ENCODE results near the gene MRPS10.
A peak's percentile ranks its signal among the peaks of the same experiment; 100 is the strongest.
"Not testable (repeated sequence)": the region's sequence is repeated elsewhere in the genome, so short reads cannot be mapped to it uniquely, and the experiment has no call there.

The MRPS10 gene

GRCh38 chr6:42225419-42225818, 7.8 kb upstream of the MRPS10 start:
- DNase-seq (ENCODE audit: low read depth): no peak
- TF ChIP-seq CTCF (IDR thresholded peaks at IDR 0.05; ENCODE audit: low read length, missing control alignments): no peak
- H3K4me3 ChIP-seq (replicated peaks; ENCODE audit: low read depth, low read length): no peak overlapping the region

GRCh38 chr6:42225029-42225339, 7.3 kb upstream of the MRPS10 start:
- no peak for TF ChIP-seq CTCF (IDR thresholded peaks at IDR 0.05; ENCODE audit: low read length, missing control alignments)
- no peak for DNase-seq (ENCODE audit: low read depth)
- H3K4me3 ChIP-seq (replicated peaks; ENCODE audit: low read depth, low read length): no peak overlapping the region

- peak; percentile 65 for DNase-seq (ENCODE audit: low read depth)
- H3K4me3 ChIP-seq (replicated peaks; ENCODE audit: low read depth, low read length): no peak overlapping the region
- TF ChIP-seq CTCF (IDR thresholded peaks at IDR 0.05; ENCODE audit: low read length, missing control alignments): no peak
Measured at GRCh38 chr6:42224222-42225028, 6.8 kb upstream of the MRPS10 start.

GRCh38 chr6:42222448-42222847, 4.8 kb upstream of the MRPS10 start:
- no peak for DNase-seq (ENCODE audit: low read depth)
- H3K4me3 ChIP-seq (replicated peaks; ENCODE audit: low read depth, low read length): no peak overlapping the region
- no peak for TF ChIP-seq CTCF (IDR thresholded peaks at IDR 0.05; ENCODE audit: low read length, missing control alignments)

- TF ChIP-seq CTCF (IDR thresholded peaks at IDR 0.05; ENCODE audit: low read length, missing control alignments): no peak
Measured at GRCh38 chr6:42221546-42221945, 3.9 kb upstream of the MRPS10 start.

GRCh38 chr6:42220807-42221206, 3.1 kb upstream of the MRPS10 start:
- H3K4me3 ChIP-seq (replicated peaks; ENCODE audit: low read depth, low read length): no peak overlapping the region
- TF ChIP-seq CTCF (IDR thresholded peaks at IDR 0.05; ENCODE audit: low read length, missing control alignments): no peak
- DNase-seq (ENCODE audit: low read depth): no peak

More at GRCh38 chr6:42221546-42221945, 3.9 kb upstream of the MRPS10 start:
- no peak overlapping the region for H3K4me3 ChIP-seq (replicated peaks; ENCODE audit: low read depth, low read length)
- DNase-seq (ENCODE audit: low read depth): no peak

- peak overlapping the region; percentile 89 for H3K4me3 ChIP-seq (replicated peaks; ENCODE audit: low read depth, low read length)
- TF ChIP-seq CTCF (IDR thresholded peaks at IDR 0.05; ENCODE audit: low read length, missing control alignments): no peak
- no peak for DNase-seq (ENCODE audit: low read depth)
Measured at GRCh38 chr6:42217157-42217518, 523 bp downstream of the MRPS10 start.

GRCh38 chr6:42216495-42216894, 1.2 kb downstream of the MRPS10 start:
- H3K4me3 ChIP-seq (replicated peaks; ENCODE audit: low read depth, low read length): peak overlapping the region; percentile 89
- DNase-seq (ENCODE audit: low read depth): not testable (repeated sequence)

All from fibroblast of pulmonary artery (primary cell).